Type B pancreatic cell (in vitro differentiated cells): ENCODE measurements around the gene VN1R5. TPM values are rescaled to one million over a fixed set of nuclear protein-coding genes. Genes with fewer than 3 reads are reported as not detected.

Experiments used
- DNase-seq: peaks from one replicate; pipeline ENCODE4 v3.0.0; 2021; ENCODE audit warnings: mixed read lengths; ENCODE audit not compliant: unreplicated experiment; ENCODE audit errors: extremely low spot score
- H3K27ac Mint-ChIP-seq: 2 replicates; pipeline ENCODE4 v1.8.0; 2021; ENCODE audit warnings: mild to moderate bottlenecking, mixed read lengths
- H3K27me3 Mint-ChIP-seq: 2 replicates; pipeline ENCODE4 v1.8.0; 2021; ENCODE audit warnings: mixed read lengths
- H3K36me3 Mint-ChIP-seq: 2 replicates; pipeline ENCODE4 v1.8.0; 2021; ENCODE audit warnings: mixed read lengths
- H3K4me1 Mint-ChIP-seq: one replicate; pipeline ENCODE4 v1.8.0; 2021; ENCODE audit warnings: mixed read lengths; ENCODE audit not compliant: unreplicated experiment
- H3K4me3 Mint-ChIP-seq: 2 replicates; pipeline ENCODE4 v1.8.0; 2021; ENCODE audit warnings: mild to moderate bottlenecking, mixed read lengths
- H3K9me3 Mint-ChIP-seq: 2 replicates; pipeline ENCODE4 v1.8.0; 2021; ENCODE audit warnings: mixed read lengths
- CTCF ChIP-seq: fragments of 200-600 bp; sonication (generic); conservative IDR thresholded peaks from 2 replicates; pipeline ENCODE4 v1.5.0; 2021; ENCODE audit warnings: antibody characterized with exemption, mild to moderate bottlenecking
- total RNA-seq: library from RNA; stranded (reverse); gene quantifications from 2 replicates; pipeline ENCODE4 v1.2.1, GENCODE V29; 2021; ENCODE audit warnings: low replicate concordance

VN1R5 gene
- total RNA-seq, 1 donor from 2014 or later = not detected

GRCh38 chr1:247294282-247294681 is 38.4 kb downstream of the VN1R5 start:
- Mint-ChIP-seq H3K4me1 (no peaks in the 10 kb centered on the region), H3K27ac (no peak overlapping the region), H3K4me3 (no peak overlapping the region), H3K36me3 (peaks cover 8% of the 10 kb centered on the region), H3K9me3 (no peaks in the 10 kb centered on the region), H3K27me3 (no peaks in the 10 kb centered on the region)
- TF ChIP-seq CTCF = no peak
- no peak for DNase-seq

- H3K4me3 Mint-ChIP-seq = no peak overlapping the region
- H3K27me3 Mint-ChIP-seq = no peaks in the 10 kb centered on the region
- H3K36me3 Mint-ChIP-seq = peaks cover 13% of the 10 kb centered on the region
- H3K4me1 Mint-ChIP-seq = no peaks in the 10 kb centered on the region
- no peaks in the 10 kb centered on the region for H3K9me3 Mint-ChIP-seq
- no peak overlapping the region for H3K27ac Mint-ChIP-seq
- DNase-seq = no peak
- no peak for TF ChIP-seq CTCF
Observed at GRCh38 chr1:247295274-247295684, 39.4 kb downstream of the VN1R5 start.

DNA sequence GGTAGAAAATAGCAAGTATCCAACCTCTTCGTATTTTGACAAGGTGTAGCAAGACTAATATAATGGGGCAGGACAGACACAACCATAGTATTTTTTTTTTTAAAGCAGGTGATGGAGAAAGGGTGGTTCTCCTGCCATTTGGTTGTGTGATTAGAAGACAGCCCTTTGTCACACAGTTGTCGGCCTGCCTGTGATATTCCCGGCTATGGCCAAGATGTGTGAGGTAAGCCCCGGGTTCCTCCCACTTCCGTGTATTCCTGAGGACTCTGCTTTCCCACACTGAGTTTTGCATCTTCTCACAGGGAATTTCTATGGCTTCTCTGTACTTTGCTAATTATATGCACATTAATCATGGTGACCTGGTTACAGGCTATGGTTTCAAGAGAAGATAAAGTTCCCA is 39.9 kb downstream of the VN1R5 start:
- H3K27ac Mint-ChIP-seq = no peak overlapping the region
- H3K9me3 Mint-ChIP-seq = no peaks in the 10 kb centered on the region
- no peaks in the 10 kb centered on the region for H3K27me3 Mint-ChIP-seq
- no peak for DNase-seq
- peaks cover 13% of the 10 kb centered on the region for H3K36me3 Mint-ChIP-seq
- TF ChIP-seq CTCF = no peak
- H3K4me3 Mint-ChIP-seq = no peak overlapping the region
- H3K4me1 Mint-ChIP-seq = no peaks in the 10 kb centered on the region

DNA sequence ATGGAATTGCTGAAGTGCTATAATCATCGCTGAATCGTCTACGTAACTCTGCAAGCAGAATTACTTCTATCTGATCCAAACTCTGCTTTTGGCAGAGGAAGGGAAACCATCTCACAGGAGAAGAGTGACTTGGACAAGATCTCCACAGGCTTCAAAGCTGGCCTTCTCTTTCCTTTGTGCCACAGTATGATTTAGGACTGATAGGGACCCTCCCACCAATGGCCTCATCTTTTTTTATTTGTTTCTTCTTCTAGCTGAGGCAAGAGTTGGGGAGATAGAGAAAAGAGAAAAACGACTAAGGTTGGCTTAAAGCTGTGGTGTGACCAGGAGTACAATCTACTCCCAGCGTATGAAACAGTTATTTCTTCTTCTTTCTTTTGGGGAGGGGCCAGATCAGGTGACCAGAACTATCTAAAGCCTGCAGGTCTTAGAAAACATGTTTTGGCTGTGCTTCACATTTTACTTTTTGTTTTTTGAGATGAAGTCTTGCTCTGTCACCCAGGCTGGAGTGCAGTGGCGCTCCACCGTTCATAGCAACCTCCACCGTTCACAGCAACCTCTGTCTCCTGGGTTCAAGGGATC is 40.8 kb downstream of the VN1R5 start:
- Mint-ChIP-seq H3K9me3 (no peaks in the 10 kb centered on the region), H3K4me1 (no peaks in the 10 kb centered on the region)
- TF ChIP-seq CTCF = no peak

GRCh38 chr1:247297263-247298123 is 41.6 kb downstream of the VN1R5 start:
- H3K9me3 Mint-ChIP-seq = no peaks in the 10 kb centered on the region
- H3K36me3 Mint-ChIP-seq = peaks cover 20% of the 10 kb centered on the region
- TF ChIP-seq CTCF = no peak
- no peak for DNase-seq
- no peak overlapping the region for H3K27ac Mint-ChIP-seq
- H3K27me3 Mint-ChIP-seq = no peaks in the 10 kb centered on the region
- no peaks in the 10 kb centered on the region for H3K4me1 Mint-ChIP-seq
- H3K4me3 Mint-ChIP-seq = no peak overlapping the region

More for the DNA sequence above, 40.8 kb downstream of the VN1R5 start:
- H3K27ac Mint-ChIP-seq = no peak overlapping the region
- peaks cover 13% of the 10 kb centered on the region for H3K36me3 Mint-ChIP-seq
- no peaks in the 10 kb centered on the region for H3K27me3 Mint-ChIP-seq
- H3K4me3 Mint-ChIP-seq = no peak overlapping the region
- no peak for DNase-seq
